Adipocyte (in vitro differentiated cells): ENCODE data around the gene GNAT3.

Experiments used
- DNase-seq: peaks from one replicate; pipeline ENCODE4 v3.0.0-alpha.2; 2015; ENCODE audit warnings: low read depth
- H3K27me3 ChIP-seq: replicated peaks from 2 replicates; pipeline ENCODE4 v1.7.0; 2013; ENCODE audit warnings: mild to moderate bottlenecking, low read length, moderate library complexity; ENCODE audit not compliant: control insufficient read depth, insufficient read depth
- H3K36me3 ChIP-seq: 2 replicates; pipeline ENCODE4 v1.7.0; 2013; ENCODE audit warnings: low read length, mild to moderate bottlenecking, moderate library complexity; ENCODE audit not compliant: control insufficient read depth, insufficient read depth, severe bottlenecking
- H3K4me1 ChIP-seq: 2 replicates; pipeline ENCODE4 v1.7.0; 2013; ENCODE audit warnings: mild to moderate bottlenecking, low read length, moderate library complexity; ENCODE audit not compliant: control insufficient read depth, insufficient read depth
- H3K4me3 ChIP-seq: 2 replicates; pipeline ENCODE4 v1.7.0; 2013; ENCODE audit warnings: mild to moderate bottlenecking, low read length, moderate library complexity
- H3K9ac ChIP-seq: 2 replicates; pipeline ENCODE4 v1.7.0; 2013; ENCODE audit warnings: mild to moderate bottlenecking, low read length, moderate library complexity
- H3K9me3 ChIP-seq: 2 replicates; pipeline ENCODE4 v1.7.0; 2013; ENCODE audit warnings: mild to moderate bottlenecking, low read length, moderate library complexity; ENCODE audit not compliant: control insufficient read depth

Gene GNAT3

GRCh38 chr7:80511964-80512363 lies at the start of gene GNAT3:
Gene GNAT3, minus strand, starts transcription at chr7:80512064. Its CDS starts 138 bp downstream, at chr7:80511926.
- Histone ChIP-seq H3K36me3 (no peaks in the 10 kb centered on the region), H3K4me1 (peaks cover 41% of the 10 kb centered on the region), H3K9me3 (no peaks in the 10 kb centered on the region), H3K27me3 (no peaks in the 10 kb centered on the region), H3K9ac (no peak within 1 kb of the TSS), H3K4me3 (no peak within 1 kb of the TSS)
- no peak for DNase-seq

DNA sequence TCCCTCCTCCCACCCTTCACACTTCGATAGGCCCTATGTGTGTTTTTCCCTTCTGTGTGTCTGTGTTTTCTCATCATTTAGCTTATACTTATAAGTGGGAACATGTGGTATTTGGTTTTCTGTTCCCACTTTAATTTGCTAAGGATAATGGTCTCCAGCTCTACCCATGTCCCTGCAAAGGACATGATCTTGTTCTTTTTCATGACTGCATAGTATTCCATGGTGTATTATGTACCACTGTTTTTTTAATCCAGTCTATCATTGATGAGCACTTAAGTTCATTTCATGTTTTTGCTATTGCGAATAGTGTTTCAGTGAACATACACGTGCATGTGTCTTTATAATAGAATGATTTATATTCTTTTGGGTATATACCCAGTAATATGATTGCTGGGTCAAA lies 46.3 kb upstream of the GNAT3 start:
- H3K4me3 ChIP-seq, result no peak overlapping the region
- H3K36me3 ChIP-seq, result no peaks in the 10 kb centered on the region
- no peaks in the 10 kb centered on the region for H3K4me1 ChIP-seq
- no peak overlapping the region for H3K9ac ChIP-seq
- DNase-seq, result no peak
- peaks cover 43% of the 10 kb centered on the region for H3K9me3 ChIP-seq
- H3K27me3 ChIP-seq, result no peaks in the 10 kb centered on the region

GRCh38 chr7:80552031-80552694 lies 40.3 kb upstream of the GNAT3 start:
- peak overlapping the region; percentile 56 for H3K9ac ChIP-seq
- H3K4me1 ChIP-seq, result peaks cover 44% of the 10 kb centered on the region

GRCh38 chr7:80550005-80550404 lies 38.1 kb upstream of the GNAT3 start:
- H3K9ac ChIP-seq, result peak overlapping the region; percentile 84
- DNase-seq, result no peak

More at GRCh38 chr7:80552031-80552694, 40.3 kb upstream of the GNAT3 start:
- H3K36me3 ChIP-seq, result no peaks in the 10 kb centered on the region
- no peaks in the 10 kb centered on the region for H3K9me3 ChIP-seq
- H3K4me3 ChIP-seq, result peak overlapping the region; percentile 35
- DNase-seq, result no peak
- H3K27me3 ChIP-seq, result no peaks in the 10 kb centered on the region

GRCh38 chr7:80548840-80549530 lies 37.1 kb upstream of the GNAT3 start:
- peaks cover 44% of the 10 kb centered on the region for H3K4me1 ChIP-seq
- H3K36me3 ChIP-seq, result no peaks in the 10 kb centered on the region
- peaks cover 30% of the 10 kb centered on the region for H3K9me3 ChIP-seq
- H3K27me3 ChIP-seq, result no peaks in the 10 kb centered on the region
- H3K4me3 ChIP-seq, result peak overlapping the region; percentile 40
- no peak for DNase-seq
- H3K9ac ChIP-seq, result peak overlapping the region; percentile 84

More at GRCh38 chr7:80550005-80550404, 38.1 kb upstream of the GNAT3 start:
- peaks cover 20% of the 10 kb centered on the region for H3K9me3 ChIP-seq
- H3K4me1 ChIP-seq, result peaks cover 44% of the 10 kb centered on the region
- no peaks in the 10 kb centered on the region for H3K27me3 ChIP-seq
- no peaks in the 10 kb centered on the region for H3K36me3 ChIP-seq
- H3K4me3 ChIP-seq, result peak overlapping the region; percentile 40

DNA sequence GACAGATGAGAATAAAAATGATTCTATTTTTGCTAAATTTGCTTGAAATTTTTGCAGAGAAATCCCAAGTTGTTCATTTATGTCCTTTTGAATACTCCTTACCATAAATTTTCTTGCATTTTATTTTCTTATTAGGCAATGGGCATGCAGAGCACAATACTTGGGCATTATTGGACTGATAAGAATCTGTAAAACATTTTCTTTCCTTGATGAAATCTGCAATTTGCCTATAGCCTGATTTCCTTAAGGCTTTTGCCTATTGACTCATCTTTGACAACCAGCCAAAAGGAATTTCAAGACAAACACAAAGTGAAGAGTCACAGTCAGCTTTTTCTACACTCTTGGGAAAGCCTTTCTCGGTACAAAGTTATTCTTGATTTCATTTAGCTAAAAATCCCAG lies 30.5 kb upstream of the GNAT3 start:
- H3K36me3 ChIP-seq, result no peaks in the 10 kb centered on the region
- H3K9me3 ChIP-seq, result peaks cover 34% of the 10 kb centered on the region
- no peaks in the 10 kb centered on the region for H3K27me3 ChIP-seq
- H3K9ac ChIP-seq, result peak overlapping the region; percentile 87
- no peak overlapping the region for H3K4me3 ChIP-seq
- H3K4me1 ChIP-seq, result peaks cover 41% of the 10 kb centered on the region
- DNase-seq, result peak; percentile 94

- Histone ChIP-seq H3K4me1 (peaks cover 43% of the 10 kb centered on the region), H3K9me3 (peaks cover 23% of the 10 kb centered on the region), H3K4me3 (no peak overlapping the region), H3K36me3 (no peaks in the 10 kb centered on the region), H3K9ac (peak overlapping the region; percentile 13), H3K27me3 (no peaks in the 10 kb centered on the region)
- DNase-seq, result no peak
These were observed 29.0 kb upstream of the GNAT3 start for GRCh38 chr7:80540836-80541235.

DNA sequence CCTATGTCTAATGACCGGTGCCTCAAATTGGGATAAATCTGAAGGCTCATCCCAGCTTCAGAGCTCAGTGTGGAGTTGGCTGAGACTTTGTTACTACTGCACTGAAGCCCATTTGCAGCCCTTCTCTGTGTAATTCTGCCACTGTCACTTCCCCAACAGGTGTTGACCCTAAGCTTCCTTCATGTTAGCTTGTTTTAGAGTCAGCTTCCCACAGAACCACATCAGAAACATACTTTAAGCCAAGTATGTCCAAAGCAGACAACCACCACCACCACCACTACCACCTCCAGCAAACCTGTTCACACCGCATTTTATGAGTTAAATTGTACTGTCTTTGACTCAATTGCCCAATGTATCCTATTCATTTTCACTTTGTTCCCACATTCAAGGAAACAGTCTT lies 25.2 kb upstream of the GNAT3 start:
- Histone ChIP-seq H3K4me1 (peaks cover 37% of the 10 kb centered on the region), H3K9ac (peak overlapping the region; percentile 81), H3K4me3 (no peak overlapping the region), H3K9me3 (peaks cover 6% of the 10 kb centered on the region), H3K36me3 (no peaks in the 10 kb centered on the region), H3K27me3 (no peaks in the 10 kb centered on the region)
- DNase-seq, result no peak

DNA sequence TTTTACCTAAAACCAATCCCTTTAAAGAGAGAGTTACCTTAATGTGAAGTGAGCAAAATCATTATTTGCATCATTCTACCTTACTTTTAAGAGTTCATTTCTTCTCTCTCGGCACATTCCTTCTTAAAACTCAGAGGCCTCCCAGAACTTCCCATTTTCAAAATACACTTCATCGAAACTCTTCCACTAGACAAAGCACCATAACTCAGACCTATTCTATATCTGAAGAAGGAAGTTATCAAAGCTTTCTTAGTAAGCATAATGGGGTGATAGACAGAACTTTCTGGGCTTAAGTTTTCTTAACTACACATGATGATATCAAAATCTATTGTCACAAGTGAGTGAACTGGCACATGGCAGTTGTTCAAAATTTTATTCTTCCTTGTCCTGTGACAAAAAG lies 24.6 kb upstream of the GNAT3 start:
- Histone ChIP-seq H3K4me3 (no peak overlapping the region), H3K9me3 (peaks cover 7% of the 10 kb centered on the region), H3K27me3 (no peaks in the 10 kb centered on the region), H3K4me1 (peaks cover 34% of the 10 kb centered on the region), H3K36me3 (no peaks in the 10 kb centered on the region), H3K9ac (no peak overlapping the region)
- DNase-seq, result no peak

DNA sequence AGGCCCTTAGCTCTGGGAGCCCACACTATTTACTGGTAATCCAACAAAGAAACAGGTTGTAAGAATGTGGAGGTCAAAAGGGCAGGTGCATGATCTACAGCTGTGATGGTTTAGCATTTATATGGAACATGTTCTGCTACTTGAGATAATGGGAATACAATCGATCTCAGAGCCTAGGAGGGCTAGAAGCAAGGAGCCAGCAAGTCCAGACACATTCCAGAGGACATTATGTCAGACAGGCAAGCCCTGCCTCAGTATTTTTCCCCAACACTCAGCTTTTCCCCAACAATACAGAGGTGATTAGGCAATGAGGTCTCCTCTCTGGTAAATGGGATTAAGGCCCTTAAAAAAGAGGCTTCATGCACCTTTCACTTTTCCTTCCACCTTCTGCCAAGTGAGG lies 21.4 kb upstream of the GNAT3 start:
- DNase-seq, result peak; percentile 46
- Histone ChIP-seq H3K36me3 (no peaks in the 10 kb centered on the region), H3K4me1 (peaks cover 35% of the 10 kb centered on the region), H3K9me3 (peaks cover 7% of the 10 kb centered on the region), H3K4me3 (no peak overlapping the region), H3K9ac (no peak overlapping the region), H3K27me3 (no peaks in the 10 kb centered on the region)

DNA sequence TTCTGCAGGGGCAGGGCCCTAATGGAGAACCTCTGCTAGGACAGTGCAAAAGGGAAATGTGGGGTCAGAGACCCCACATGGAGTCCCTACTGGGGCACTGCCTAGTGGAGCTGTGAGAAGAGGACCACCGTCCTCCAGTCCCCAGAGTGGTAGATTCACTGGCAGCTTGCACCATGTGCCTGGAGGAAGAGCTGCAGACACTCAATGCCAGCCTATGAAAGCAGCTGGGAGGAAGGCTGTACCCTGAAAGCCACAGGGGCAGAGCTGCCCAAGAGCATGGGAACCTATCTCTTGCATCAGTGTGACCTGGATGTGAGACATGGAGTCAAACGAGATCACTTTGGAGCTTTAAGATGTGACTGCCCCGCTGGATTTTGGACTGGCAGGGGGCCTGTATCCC lies 20.3 kb upstream of the GNAT3 start:
- DNase-seq, result no peak
- H3K4me3 ChIP-seq, result no peak overlapping the region
- H3K27me3 ChIP-seq, result no peaks in the 10 kb centered on the region
- no peak overlapping the region for H3K9ac ChIP-seq
- H3K9me3 ChIP-seq, result peaks cover 7% of the 10 kb centered on the region
- peaks cover 25% of the 10 kb centered on the region for H3K4me1 ChIP-seq
- no peaks in the 10 kb centered on the region for H3K36me3 ChIP-seq
